AML-193 (cell line): ENCODE measurements around the gene PIP5KL1.

ENCODE experiments used
- DNase-seq, 2 experiments: peaks; one replicate each; lab custom pipeline; 2025; lab: John Stamatoyannopoulos, UW

PIP5KL1 gene

DNA sequence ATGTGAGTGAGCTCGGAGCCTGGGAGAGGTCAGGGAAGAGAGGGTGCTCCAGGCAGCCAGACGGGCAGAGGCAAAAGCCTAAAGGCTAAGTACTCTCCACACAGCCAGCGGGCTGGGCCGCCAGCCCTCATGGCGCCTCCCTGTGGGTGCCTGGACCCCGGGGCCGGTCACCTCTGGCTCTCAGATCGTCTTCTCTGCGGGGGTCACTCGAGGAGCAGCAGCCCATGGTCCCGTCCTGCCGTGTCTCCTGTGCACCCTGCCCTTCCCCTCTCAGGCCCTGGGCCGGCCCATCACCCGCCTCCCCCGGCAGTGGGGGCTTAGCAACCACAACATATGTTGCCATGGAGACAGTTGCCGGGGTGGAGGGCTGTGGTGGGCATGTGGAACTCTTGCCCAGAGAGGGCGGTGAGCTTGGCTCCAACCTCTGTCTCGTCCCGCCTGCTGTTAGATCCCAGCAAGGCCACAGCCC is 57.3 kb downstream of the PIP5KL1 start:
- DNase-seq, result no peak

- DNase-seq, result no peak
These were observed 58.0 kb downstream of the PIP5KL1 start for GRCh38 chr9:127872369-127873222.

DNA sequence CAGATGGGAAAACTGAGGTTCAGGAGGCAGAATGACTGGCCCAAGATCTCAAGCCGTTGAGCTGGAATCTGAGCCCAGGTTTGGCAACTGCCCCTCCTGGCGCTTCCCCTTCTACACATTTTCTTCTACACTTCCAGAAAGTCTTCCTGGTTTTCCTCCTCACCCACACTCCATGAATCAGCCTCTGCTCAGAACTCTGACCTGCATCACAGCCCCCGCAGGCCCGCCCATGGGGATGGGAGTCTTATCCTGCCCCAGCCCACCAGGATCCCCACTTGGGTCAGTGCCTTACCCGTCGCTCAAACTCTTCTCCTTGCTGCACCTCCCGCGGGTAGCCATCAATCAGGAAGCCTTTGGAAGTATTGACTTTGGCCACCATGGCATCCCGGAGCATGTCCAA is 59.0 kb downstream of the PIP5KL1 start:
- DNase-seq, result no peak

DNA sequence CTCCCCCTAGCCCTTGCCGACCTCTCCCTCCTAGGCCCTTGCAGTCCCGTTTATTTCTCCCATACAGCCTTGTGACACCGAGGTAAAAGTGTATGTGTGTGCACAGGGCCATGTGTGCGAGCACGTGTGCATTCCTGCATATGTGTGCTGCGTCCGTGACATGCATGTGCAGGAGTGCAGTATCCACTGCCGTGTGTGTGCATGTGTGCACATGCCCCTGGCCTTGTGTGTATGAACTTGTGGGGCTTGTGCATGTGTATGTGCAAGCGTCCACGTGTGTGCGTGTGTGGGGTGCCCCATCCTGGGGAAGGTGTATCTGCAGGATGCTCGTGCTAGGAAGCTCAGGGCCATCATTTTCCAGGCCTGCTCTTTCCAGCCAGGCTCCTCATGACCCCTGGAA is 59.7 kb downstream of the PIP5KL1 start:
- no peak for DNase-seq
